ENCODE results near the gene SPAG9.
A peak's percentile ranks its signal among the peaks of the same experiment; 100 is the strongest.
"Not testable (repeated sequence)": the region's sequence is repeated elsewhere in the genome, so short reads cannot be mapped to it uniquely, and the experiment has no call there.

SPAG9 gene

DNA sequence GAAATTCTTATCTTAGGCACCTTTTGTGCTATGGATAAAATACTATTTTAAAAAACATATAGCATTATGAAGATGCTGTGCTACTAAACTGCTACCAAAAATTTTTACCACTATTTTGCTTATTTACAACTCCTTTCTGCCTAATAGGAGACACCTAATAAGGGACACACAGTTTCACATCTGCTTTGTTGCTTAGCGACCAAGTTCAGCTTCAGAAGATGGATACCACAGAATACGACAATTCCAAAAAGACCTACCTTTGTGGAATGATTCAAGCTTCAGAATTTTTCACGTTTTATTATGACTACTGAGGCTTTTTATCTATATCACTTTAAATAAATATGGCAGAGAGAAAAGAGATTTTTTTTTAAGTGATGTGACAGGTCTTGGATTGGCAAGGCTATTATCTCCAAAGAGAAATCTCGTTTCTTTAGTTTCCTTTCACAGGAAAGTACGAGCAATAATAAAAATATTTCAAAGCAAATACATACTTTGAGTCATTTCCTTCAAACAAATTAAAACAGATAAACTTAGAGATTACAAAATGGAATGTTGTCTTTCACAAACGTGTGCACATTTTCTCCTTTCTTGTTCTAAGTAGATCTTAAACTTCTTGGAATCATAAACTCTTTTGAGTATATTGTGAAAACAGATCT lies 35.4 kb downstream of the SPAG9 start:
- no peak for DNase-seq (ENCODE audit: low spot score)

DNA sequence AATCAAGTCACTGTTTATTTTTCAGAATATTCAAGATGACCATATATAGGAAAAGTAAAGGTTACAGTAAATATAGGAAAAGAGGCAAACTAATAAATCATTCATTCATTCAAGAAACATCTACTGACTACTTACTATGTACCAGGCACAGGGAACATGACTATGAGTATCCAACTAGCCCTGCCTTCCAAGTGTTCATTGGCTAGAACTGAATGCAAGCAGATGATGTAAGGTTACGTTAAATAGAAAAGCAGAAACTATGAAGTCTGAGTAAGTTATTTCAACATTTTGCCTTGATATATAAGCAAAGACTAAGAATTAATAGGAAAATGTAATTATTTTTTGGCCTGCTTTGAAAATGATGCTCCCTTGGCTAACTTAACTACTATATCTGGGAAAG lies 36.7 kb downstream of the SPAG9 start:
- no peak for DNase-seq (ENCODE audit: low spot score)

DNA sequence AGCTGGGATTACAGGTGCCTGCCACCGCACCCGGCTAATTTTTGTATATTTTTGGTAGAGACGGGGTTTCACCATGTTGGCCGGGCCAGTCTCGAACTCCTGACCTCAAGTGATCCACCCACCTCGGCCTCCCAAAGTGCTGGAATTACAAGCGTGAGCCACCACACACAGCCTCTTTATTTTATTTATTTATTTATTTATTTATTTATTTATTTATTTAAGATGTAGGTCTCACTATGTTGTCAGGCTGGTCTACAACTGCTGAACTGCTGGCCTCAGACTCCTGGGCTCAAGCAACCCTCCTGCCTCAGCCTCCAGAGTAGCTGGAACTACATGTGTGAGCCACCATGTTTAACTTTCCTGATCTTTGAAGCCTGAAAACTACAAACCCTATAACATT lies 37.3 kb downstream of the SPAG9 start:
- DNase-seq (ENCODE audit: low spot score) = not testable (repeated sequence)

GRCh38 chr17:51079049-51079448 lies 41.6 kb downstream of the SPAG9 start:
- no peak for DNase-seq (ENCODE audit: low spot score)

DNA sequence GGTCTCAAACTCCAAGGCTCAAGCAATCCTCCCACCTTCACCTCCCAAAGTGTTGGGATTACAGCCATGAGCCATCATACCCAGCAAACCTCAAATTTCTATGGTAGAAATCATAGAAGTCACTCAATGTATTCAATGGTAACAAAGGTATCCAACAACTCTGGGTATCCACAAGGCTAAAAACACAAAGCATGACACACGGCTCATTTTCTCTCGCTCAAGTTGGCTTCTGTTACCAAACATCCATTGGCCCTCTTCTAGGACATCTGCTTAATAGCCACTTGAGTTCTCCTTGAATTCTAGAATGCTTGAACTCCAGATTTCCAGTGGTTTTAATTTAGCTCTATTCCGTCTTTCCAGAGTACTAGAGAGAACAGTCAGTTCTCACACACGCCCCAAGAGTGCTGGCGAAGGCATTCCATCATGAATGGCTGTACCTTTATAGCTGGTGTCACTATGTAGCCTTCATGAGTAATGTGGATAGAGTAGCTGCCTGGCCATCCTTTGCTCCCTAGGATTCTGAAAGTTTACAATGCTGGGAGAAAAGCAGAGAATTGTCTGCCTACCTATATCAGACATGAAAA lies 42.6 kb downstream of the SPAG9 start:
- DNase-seq (ENCODE audit: low spot score) = no peak

GRCh38 chr17:51076821-51077220 lies 43.8 kb downstream of the SPAG9 start:
- no peak for DNase-seq (ENCODE audit: low spot score)

DNA sequence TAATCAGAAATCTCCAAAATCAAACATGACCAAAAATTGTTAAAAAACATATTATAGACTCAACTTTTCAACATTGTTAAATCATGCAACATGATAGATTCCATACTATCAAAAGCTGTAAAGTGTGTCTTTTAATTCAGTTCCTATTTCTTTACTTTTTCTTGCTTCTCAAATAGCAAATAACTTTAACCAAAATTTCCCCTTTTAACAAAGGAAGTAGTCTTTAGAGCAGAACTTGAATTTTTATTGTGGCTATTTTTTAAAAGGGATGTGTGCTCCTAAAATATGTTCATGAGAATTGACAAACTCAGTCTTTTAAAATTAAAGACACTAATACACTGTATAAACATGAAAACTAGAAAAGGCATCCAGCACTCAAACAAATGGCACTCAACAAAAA lies 49.1 kb downstream of the SPAG9 start:
- DNase-seq (ENCODE audit: low spot score) = no peak

DNA sequence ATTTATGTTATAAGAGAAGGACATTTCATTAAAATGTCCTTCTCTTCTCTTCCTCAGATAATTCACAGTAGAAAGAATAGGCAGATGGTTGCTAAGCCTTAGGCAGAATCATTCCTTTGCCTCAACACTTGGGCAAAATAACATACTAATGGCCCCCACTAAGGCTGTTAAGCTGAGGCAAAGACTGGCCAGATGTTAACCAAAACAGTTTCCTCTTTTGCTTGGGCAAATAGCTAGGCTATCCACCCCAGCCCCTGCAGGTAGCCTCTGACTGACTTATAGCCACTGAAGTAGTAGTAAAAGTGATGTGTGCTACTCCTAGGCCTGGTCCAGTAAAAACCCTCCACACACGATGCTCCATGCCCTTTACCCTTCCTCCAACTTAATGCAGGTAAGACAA lies 55.2 kb downstream of the SPAG9 start:
- DNase-seq (ENCODE audit: low spot score) = no peak

- DNase-seq (ENCODE audit: low spot score) = no peak
These were observed 56.5 kb downstream of the SPAG9 start for GRCh38 chr17:51064061-51064735.

DNA sequence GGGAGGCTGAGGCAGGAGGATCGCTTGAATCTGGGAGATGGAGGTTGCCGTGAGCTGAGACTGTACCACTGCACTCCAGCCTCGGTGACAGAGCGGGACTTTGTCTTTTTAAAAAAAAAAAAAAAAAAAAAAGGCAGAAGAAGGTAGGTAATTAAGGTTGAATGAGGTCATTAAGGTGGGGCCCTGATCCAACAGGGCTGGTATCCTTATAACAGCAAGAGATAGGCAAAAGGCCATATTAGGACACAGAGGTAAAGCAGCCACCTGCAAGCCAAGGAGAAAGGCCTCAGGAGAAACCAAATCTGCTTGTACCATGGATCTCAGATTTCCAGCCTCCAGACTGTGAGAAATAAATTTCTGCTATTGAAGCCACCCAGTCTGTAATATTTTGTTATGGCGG lies 60.3 kb downstream of the SPAG9 start:
- DNase-seq (ENCODE audit: low spot score) = no peak

- no peak for DNase-seq (ENCODE audit: low spot score)
These were observed 60.9 kb downstream of the SPAG9 start for GRCh38 chr17:51059781-51060180.

GRCh38 chr17:51057534-51057933 lies 63.1 kb downstream of the SPAG9 start:
- DNase-seq (ENCODE audit: low spot score) = no peak

GRCh38 chr17:51056813-51057510 lies 63.7 kb downstream of the SPAG9 start:
- peak; percentile 10 for DNase-seq (ENCODE audit: low spot score)

DNA sequence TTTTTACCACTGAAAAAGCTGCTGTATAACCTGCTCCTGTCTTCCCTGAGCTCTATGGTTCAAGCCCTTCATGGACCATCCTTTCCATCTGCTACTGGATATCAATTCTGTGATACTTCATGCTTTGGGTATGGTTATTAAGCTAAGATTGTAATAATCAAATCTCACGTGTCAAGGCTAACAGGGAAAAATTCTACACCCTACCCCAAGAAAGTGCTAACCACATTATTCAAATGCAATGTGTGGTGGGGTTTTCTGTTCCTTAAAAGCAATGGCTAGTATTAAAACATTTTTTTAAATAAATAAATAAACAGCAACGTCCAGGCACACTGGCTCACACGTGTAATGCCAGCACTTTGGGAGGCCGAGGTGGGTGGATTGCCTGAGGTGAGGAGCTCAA lies 65.9 kb downstream of the SPAG9 start:
- DNase-seq (ENCODE audit: low spot score) = no peak

- DNase-seq (ENCODE audit: low spot score) = no peak
These were observed 68.4 kb downstream of the SPAG9 start for GRCh38 chr17:51052235-51052634.

DNA sequence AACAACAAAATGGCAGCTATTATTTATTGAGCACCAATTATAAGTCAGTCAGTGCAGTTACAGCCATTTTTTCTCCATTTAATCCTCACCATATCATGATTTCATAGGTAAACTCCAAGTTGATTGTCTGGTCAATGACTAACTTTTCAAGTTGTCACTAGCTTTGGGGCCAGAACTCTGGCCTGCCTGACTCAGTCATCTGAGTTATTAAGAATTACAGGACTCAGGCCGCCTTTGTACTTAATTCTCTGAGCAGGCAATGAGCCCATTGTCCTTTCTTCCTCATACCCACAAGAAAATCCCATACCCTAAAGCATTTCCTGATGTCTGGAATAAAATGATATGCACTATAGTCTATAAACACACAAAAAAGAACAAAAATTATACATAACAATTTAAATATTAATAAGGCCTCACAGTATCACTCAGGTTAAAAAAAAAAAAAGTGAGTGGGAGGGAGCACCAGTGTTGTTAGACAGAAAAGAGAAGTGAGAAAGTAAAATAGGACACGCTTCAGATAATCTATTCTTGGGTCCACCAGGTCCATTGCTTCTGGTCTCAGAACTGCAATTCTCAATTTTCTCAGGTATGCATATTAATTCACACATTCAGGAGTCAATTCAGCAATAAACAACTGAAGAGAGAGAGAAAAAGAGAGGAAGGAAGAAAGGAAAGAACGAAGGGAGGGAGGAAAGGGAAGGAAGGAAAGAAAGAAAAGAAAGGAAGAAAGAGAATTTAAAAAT lies 70.2 kb downstream of the SPAG9 start:
- DNase-seq (ENCODE audit: low spot score) = no peak

DNA sequence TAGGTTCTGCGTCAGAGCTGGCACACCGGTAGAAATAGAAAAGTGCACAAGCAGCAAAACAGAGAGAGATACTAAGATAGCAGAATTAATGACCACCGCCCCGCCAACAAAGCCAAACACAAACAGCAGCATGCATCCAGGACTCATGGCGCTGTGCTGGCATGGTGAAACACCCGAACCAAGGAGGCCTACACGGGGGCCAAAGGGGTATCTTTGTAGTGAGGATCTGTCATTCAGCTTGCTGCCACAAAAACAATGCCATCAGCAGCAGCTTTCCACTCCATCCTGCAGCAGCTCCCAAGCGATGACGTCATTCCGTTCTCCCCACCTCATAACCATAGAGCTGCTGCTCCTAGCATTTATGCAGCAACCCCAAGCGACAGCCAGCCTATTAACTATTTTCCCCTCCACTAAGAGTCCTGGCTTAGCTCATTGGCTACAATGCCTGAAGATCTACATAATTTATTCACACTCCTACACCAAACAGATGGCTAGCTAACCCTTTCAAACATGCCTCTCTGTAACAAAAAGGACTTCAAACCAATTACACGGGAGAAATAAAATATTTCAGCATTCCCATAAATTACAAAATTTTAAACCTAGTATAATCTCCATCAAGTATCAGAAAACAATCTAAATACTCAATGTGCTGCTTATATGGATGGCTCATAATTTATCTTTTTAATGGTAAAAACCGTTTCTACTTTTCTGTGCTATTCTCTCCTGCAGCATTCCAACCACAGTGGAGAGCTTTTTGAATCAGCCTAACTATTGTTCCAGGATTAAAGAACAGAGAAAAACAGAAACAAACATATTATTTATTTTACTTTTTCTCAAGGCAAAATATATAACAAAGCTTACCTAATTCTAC lies 73.9 kb downstream of the SPAG9 start:
- DNase-seq (ENCODE audit: low spot score) = peak; percentile 19

DNA sequence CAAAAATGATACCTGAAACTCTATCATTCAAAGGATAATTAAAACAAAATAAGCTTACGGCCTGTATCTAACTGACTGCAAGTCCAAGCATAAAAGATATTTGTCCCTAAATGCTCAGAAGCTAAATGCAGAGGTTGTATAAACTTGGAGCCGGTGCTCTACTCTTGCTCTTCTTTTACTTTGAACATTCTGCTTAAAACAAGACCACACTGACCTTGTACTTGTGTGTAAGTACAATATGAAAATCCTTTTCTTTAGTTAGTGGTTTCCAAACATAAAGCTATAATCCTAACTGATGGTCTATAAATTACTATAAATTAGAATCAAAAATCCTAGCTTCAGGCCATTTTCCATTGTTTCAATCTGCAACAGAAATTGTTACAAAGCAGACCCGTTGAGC lies 74.6 kb downstream of the SPAG9 start:
- no peak for DNase-seq (ENCODE audit: low spot score)

- DNase-seq (ENCODE audit: low spot score) = no peak
These were observed 75.0 kb downstream of the SPAG9 start for GRCh38 chr17:51045621-51046020.

- no peak for DNase-seq (ENCODE audit: low spot score)
These were observed 75.7 kb downstream of the SPAG9 start for GRCh38 chr17:51044976-51045375.

- no peak for DNase-seq (ENCODE audit: low spot score)
These were observed 84.6 kb downstream of the SPAG9 start for GRCh38 chr17:51036084-51036483.
